Effector memory CD4-positive, alpha-beta T cell (primary cell): ENCODE results near the gene NKPD1.

ENCODE experiments used
- DNase-seq, 3 donors: peaks; one replicate each; pipeline ENCODE4 v3.0.0-alpha.2; 2020
- H3K27ac ChIP-seq: 2 replicates; pipeline ENCODE4 v1.7.0; 2013; ENCODE audit warnings: mild to moderate bottlenecking, low read length, moderate library complexity; ENCODE audit not compliant: insufficient read depth, poor library complexity, severe bottlenecking
- H3K27me3 ChIP-seq: replicated peaks from 2 replicates; pipeline ENCODE4 v1.7.0; 2013; ENCODE audit warnings: mild to moderate bottlenecking, low read length; ENCODE audit not compliant: insufficient read depth, control insufficient read depth, poor library complexity, severe bottlenecking
- H3K36me3 ChIP-seq: 2 replicates; pipeline ENCODE4 v1.7.0; 2013; ENCODE audit warnings: mild to moderate bottlenecking, low read length, moderate library complexity; ENCODE audit not compliant: control insufficient read depth, insufficient read depth
- H3K4me1 ChIP-seq: 2 replicates; pipeline ENCODE4 v1.7.0; 2013; ENCODE audit warnings: low read length, mild to moderate bottlenecking; ENCODE audit not compliant: control insufficient read depth, insufficient read depth, poor library complexity, severe bottlenecking
- H3K4me3 ChIP-seq: 2 replicates; pipeline ENCODE4 v1.7.0; 2013; ENCODE audit warnings: low read length, low read depth, mild to moderate bottlenecking; ENCODE audit not compliant: insufficient read depth, poor library complexity, severe bottlenecking
- H3K9me3 ChIP-seq: 2 replicates; pipeline ENCODE4 v1.7.0; 2013; ENCODE audit warnings: mild to moderate bottlenecking, low read length, moderate library complexity; ENCODE audit not compliant: control insufficient read depth

The NKPD1 gene

GRCh38 chr19:45140144-45140503 lies 20.7 kb downstream of the NKPD1 start:
- H3K27me3 ChIP-seq, result no peaks in the 10 kb centered on the region
- H3K27ac ChIP-seq, result no peak overlapping the region
- no peak overlapping the region for H3K4me3 ChIP-seq
- H3K9me3 ChIP-seq, result no peaks in the 10 kb centered on the region
- no peaks in the 10 kb centered on the region for H3K4me1 ChIP-seq
- no peak for DNase-seq
- peaks cover 28% of the 10 kb centered on the region for H3K36me3 ChIP-seq

GRCh38 chr19:45139286-45140143 lies 21.3 kb downstream of the NKPD1 start:
- H3K27ac ChIP-seq, result no peak overlapping the region
- no peaks in the 10 kb centered on the region for H3K27me3 ChIP-seq
- no peak overlapping the region for H3K4me3 ChIP-seq
- no peaks in the 10 kb centered on the region for H3K9me3 ChIP-seq
- no peaks in the 10 kb centered on the region for H3K4me1 ChIP-seq
- H3K36me3 ChIP-seq, result peaks cover 25% of the 10 kb centered on the region
- DNase-seq, result no peak

DNA sequence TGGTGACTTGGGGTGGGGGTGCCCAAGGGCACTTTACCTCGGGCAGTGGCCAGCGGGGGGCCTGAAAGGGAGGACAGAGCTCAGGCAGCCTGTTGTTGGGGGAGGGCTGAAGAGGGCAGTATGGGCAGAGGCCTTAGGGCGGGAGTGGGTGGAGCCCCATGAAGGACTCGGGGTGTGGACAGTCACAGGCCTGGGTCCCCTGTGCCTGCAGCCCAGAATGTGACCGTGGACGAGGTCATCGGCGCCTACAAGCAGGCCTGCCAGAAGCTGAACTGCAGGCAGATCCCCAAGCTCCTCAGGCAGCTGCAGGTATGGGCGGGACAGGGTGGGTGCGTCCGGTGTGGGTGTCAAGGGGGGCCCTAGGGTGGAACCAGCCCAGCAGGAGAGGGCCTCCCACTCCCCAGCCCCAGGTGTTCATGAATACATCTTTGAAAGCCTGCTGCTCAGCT lies 22.5 kb downstream of the NKPD1 start:
- no peaks in the 10 kb centered on the region for H3K4me1 ChIP-seq
- no peak overlapping the region for H3K27ac ChIP-seq
- no peaks in the 10 kb centered on the region for H3K9me3 ChIP-seq
- H3K36me3 ChIP-seq, result peaks cover 25% of the 10 kb centered on the region
- H3K27me3 ChIP-seq, result no peaks in the 10 kb centered on the region
- no peak for DNase-seq
- H3K4me3 ChIP-seq, result no peak overlapping the region

GRCh38 chr19:45137179-45137761 lies 23.5 kb downstream of the NKPD1 start:
- no peak overlapping the region for H3K4me3 ChIP-seq
- DNase-seq, result no peak
- H3K4me1 ChIP-seq, result no peaks in the 10 kb centered on the region
- H3K27ac ChIP-seq, result no peak overlapping the region
- peaks cover 17% of the 10 kb centered on the region for H3K36me3 ChIP-seq
- H3K27me3 ChIP-seq, result no peaks in the 10 kb centered on the region
- H3K9me3 ChIP-seq, result no peaks in the 10 kb centered on the region

GRCh38 chr19:45136507-45137178 lies 24.1 kb downstream of the NKPD1 start:
- H3K27me3 ChIP-seq, result no peaks in the 10 kb centered on the region

DNA sequence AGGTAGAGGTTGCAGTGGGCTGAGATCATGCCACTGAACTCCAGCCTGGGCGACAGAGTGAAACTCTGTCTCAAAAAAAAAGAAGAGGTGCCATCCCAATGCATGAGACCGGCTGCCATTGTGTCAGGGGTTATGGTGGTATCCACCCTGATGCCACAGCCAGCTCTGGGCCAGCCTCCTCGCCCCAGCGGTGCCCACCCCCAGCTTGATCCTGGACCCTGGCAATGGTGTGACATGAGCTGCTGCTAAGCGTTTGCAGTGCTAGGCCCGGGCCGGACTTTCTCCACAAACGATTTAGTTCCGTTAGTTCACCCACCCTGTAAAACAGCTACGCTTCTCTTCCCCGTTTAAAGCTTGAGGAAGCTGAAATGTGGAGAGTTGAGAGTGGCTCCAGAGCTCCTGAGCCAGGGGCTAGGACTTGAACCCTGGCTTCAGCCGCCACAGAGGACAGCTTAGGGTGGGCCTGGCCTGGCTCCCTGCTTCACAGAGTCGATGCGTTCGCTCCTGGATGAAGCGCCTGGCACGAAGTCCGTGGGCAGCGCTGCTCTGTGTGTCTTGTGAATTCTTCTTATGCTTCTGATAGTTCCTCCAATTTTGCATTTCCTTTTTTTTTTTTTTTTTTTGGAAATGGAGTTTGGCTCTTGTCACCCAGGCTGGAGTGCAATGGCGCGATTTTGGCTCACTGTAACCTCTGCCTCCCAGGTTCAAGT lies 25.5 kb downstream of the NKPD1 start:
- Histone ChIP-seq H3K36me3 (no peaks in the 10 kb centered on the region), H3K27ac (no peak overlapping the region), H3K4me3 (no peak overlapping the region), H3K9me3 (no peaks in the 10 kb centered on the region), H3K4me1 (no peaks in the 10 kb centered on the region), H3K27me3 (no peaks in the 10 kb centered on the region)
- no peak for DNase-seq

More at GRCh38 chr19:45136507-45137178, 24.1 kb downstream of the NKPD1 start:
- Histone ChIP-seq H3K36me3 (peaks cover 10% of the 10 kb centered on the region), H3K4me3 (no peak overlapping the region), H3K9me3 (no peaks in the 10 kb centered on the region), H3K27ac (no peak overlapping the region), H3K4me1 (no peaks in the 10 kb centered on the region)
- no peak for DNase-seq

- DNase-seq, result no peak
- Histone ChIP-seq H3K9me3 (no peaks in the 10 kb centered on the region), H3K27me3 (no peaks in the 10 kb centered on the region), H3K4me1 (no peaks in the 10 kb centered on the region), H3K36me3 (no peaks in the 10 kb centered on the region), H3K27ac (no peak overlapping the region), H3K4me3 (no peak overlapping the region)
These were observed 27.1 kb downstream of the NKPD1 start for GRCh38 chr19:45133661-45134060.

- Histone ChIP-seq H3K4me1 (peaks cover under 1% of the 10 kb centered on the region), H3K4me3 (no peak overlapping the region), H3K27me3 (no peaks in the 10 kb centered on the region), H3K9me3 (no peaks in the 10 kb centered on the region), H3K36me3 (no peaks in the 10 kb centered on the region), H3K27ac (no peak overlapping the region)
- no peak for DNase-seq
These were observed 29.7 kb downstream of the NKPD1 start for GRCh38 chr19:45130888-45131615.

- Histone ChIP-seq H3K4me3 (no peak overlapping the region), H3K4me1 (peaks cover 4% of the 10 kb centered on the region), H3K9me3 (no peaks in the 10 kb centered on the region), H3K27me3 (no peaks in the 10 kb centered on the region), H3K36me3 (no peaks in the 10 kb centered on the region), H3K27ac (no peak overlapping the region)
- no peak for DNase-seq
These were observed 30.5 kb downstream of the NKPD1 start for GRCh38 chr19:45130236-45130635.
